A673 (cell line): ENCODE results near the gene STAP2. TPM values are rescaled to one million over a fixed set of nuclear protein-coding genes. Genes with fewer than 3 reads are reported as not detected.

Experiments used
- BruUV-seq: library from RNA; stranded (reverse); fragments of 400-500 nt; replicated peaks from 2 replicates; lab custom pipeline; 2021; lab: Mats Ljungman, UMichigan
- CTCF ChIA-PET: fragments of 300-600 bp; sonication (Branson Sonifier 250); formaldehyde crosslinking; loops from one replicate; lab custom pipeline; 2022; ENCODE audit warnings: antibody characterized with exemption; lab: Charles Lee
- POLR2A ChIA-PET: fragments of 300-600 bp; sonication (Branson Sonifier 250); formaldehyde crosslinking; loops from one replicate; lab custom pipeline; 2022; ENCODE audit warnings: antibody characterized with exemption; ENCODE audit not compliant: low non-redundant PET; lab: Charles Lee
- DNase-seq: peaks from one replicate; pipeline ENCODE4 v3.0.0-alpha.2; 2015; ENCODE audit warnings: low spot score
- H3K27ac ChIP-seq: fragments of 200-600 bp; sonication (generic); 2 replicates; pipeline ENCODE4 v1.5.1; 2016; ENCODE audit warnings: mixed run types, low read depth, mild to moderate bottlenecking, mixed read lengths, antibody characterized with exemption, low read length; ENCODE audit not compliant: poor library complexity, severe bottlenecking
- H3K27me3 ChIP-seq: fragments of 200-600 bp; sonication (generic); replicated peaks from 2 replicates; pipeline ENCODE4 v1.6.1; 2017; ENCODE audit warnings: mixed run types, low read depth, mild to moderate bottlenecking, mixed read lengths, antibody characterized with exemption, low read length; ENCODE audit not compliant: insufficient read depth, poor library complexity
- H3K36me3 ChIP-seq: fragments of 200-600 bp; sonication (generic); 2 replicates; pipeline ENCODE4 v1.6.1; 2016; ENCODE audit warnings: mixed run types, mild to moderate bottlenecking, mixed read lengths, antibody characterized with exemption, low read length; ENCODE audit not compliant: insufficient read depth, poor library complexity, severe bottlenecking
- H3K4me1 ChIP-seq: fragments of 200-600 bp; sonication (generic); 2 replicates; pipeline ENCODE4 v1.6.1; 2017; ENCODE audit warnings: mixed run types, mild to moderate bottlenecking, mixed read lengths, antibody characterized with exemption, low read length; ENCODE audit not compliant: insufficient read depth, poor library complexity, severe bottlenecking
- H3K4me3 ChIP-seq: fragments of 200-600 bp; sonication (generic); 2 replicates; pipeline ENCODE4 v1.5.1; 2016; ENCODE audit warnings: low read depth, mixed run types, mild to moderate bottlenecking, mixed read lengths, low read length; ENCODE audit not compliant: poor library complexity, severe bottlenecking
- H3K9me3 ChIP-seq: fragments of 200-600 bp; sonication (generic); 2 replicates; pipeline ENCODE4 v1.6.1; 2016; ENCODE audit warnings: mixed run types, low read depth, mild to moderate bottlenecking, mixed read lengths, antibody characterized with exemption, low read length; ENCODE audit not compliant: poor library complexity, severe bottlenecking
- CTCF ChIP-seq: fragments of 300-800, 200-600 bp; sonication (generic); conservative IDR thresholded peaks from 2 replicates; pipeline ENCODE4 v1.5.1; 2017; ENCODE audit warnings: low read depth, mild to moderate bottlenecking, antibody characterized with exemption, low read length, moderate library complexity, mixed read lengths
- EZH2 ChIP-seq: fragments of 200-600 bp; sonication (generic); IDR thresholded peaks from 2 replicates; pipeline ENCODE4 v1.6.1; 2017; ENCODE audit warnings: borderline replicate concordance, low read depth, mild to moderate bottlenecking, mixed read lengths, antibody characterized with exemption, low read length; ENCODE audit not compliant: poor library complexity, severe bottlenecking
- intact Hi-C: fragments of 100-400 bp; cut with micrococcal nuclease; formaldehyde crosslinking; loops from one replicate; pipeline ENCODE4 v1.10.0; 2022; ENCODE audit not compliant: unreplicated experiment
- total RNA-seq: library from RNA; stranded (reverse); gene quantifications from 2 replicates; pipeline ENCODE4 v1.2.3, GENCODE V29; 2021

STAP2 gene
- total RNA-seq, 1 experiment from 2014 or later: 2.0 TPM

GRCh38 chr19:4313847-4314490 is 24.7 kb downstream of the STAP2 start:
- Histone ChIP-seq H3K9me3 (no peaks in the 10 kb centered on the region), H3K4me3 (no peak overlapping the region), H3K27me3 (no peaks in the 10 kb centered on the region), H3K36me3 (no peaks in the 10 kb centered on the region), H3K4me1 (no peaks in the 10 kb centered on the region), H3K27ac (no peak overlapping the region)
- ChIA-PET POLR2A (interaction anchor here (0.7 kb wide), 1 partner anchor 1753 kb away, joined by 4 read pairs; no protein-coding TSS in a partner anchor), CTCF (no interaction called here)
- intact Hi-C loops: no loop called here
- BruUV-seq: no TSS peak
- no peak for DNase-seq
- TF ChIP-seq EZH2 (no peak), CTCF (no peak)

DNA sequence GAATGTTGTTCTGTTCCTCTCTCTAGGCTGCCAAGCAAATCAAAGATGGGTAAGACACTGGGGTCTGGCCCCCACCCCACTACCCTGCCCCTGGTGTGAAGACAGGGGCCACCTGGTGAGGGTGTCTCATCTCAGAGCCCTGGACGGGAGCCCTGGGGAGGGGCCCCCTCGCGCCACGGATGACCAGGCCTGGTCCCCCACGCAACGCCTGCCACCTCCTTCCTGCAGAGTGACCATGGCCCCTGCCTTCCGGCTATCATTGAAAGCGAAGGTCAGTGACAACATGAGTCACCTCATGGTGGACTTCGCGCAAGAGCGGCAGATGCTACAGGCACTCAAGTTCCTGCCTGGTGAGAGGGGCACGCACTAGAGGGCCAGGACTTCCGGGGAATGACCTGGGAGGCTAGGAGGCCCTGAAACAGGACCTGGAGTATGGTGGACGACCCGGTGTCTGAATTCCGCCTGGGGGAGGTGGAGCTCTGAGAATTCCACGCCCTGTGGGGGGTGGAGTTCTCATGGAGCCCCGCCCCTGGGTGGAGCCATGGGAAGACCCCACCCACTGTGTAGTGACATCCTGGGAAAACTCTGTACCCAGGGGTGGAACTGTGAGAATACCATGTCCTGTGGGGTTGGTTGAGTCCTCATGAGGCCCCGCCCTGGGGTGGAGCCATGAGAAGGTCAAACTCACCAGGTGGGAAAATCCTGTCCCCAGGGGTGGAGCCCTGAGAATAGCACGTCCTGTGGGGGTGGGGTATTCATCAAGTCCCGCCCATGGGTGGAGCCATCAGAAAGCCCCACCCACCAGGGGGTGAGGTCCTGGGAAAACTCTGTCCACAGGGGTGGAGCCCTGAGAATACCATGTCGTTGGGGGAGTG is 28.1 kb downstream of the STAP2 start:
- CTCF ChIA-PET: no interaction called here
- no peak for TF ChIP-seq CTCF
- no peak for TF ChIP-seq EZH2
- Histone ChIP-seq H3K36me3 (no peaks in the 10 kb centered on the region), H3K27ac (no peak overlapping the region), H3K9me3 (no peaks in the 10 kb centered on the region), H3K4me1 (no peaks in the 10 kb centered on the region), H3K4me3 (no peak overlapping the region), H3K27me3 (no peaks in the 10 kb centered on the region)
- no TSS peak for BruUV-seq
- intact Hi-C loops: no loop called here
- POLR2A ChIA-PET: no interaction called here
- no peak for DNase-seq

GRCh38 chr19:4305659-4306058 is 33.0 kb downstream of the STAP2 start:
- ChIA-PET POLR2A (no interaction called here), CTCF (no interaction called here)
- no TSS peak for BruUV-seq
- no peaks in the 10 kb centered on the region for H3K36me3 ChIP-seq
- H3K27ac ChIP-seq: no peak overlapping the region
- no peak for TF ChIP-seq CTCF
- TF ChIP-seq EZH2: no peak
- no peaks in the 10 kb centered on the region for H3K9me3 ChIP-seq
- H3K27me3 ChIP-seq: no peaks in the 10 kb centered on the region
- intact Hi-C loops: no loop called here
- DNase-seq: no peak
- H3K4me3 ChIP-seq: no peak overlapping the region
- H3K4me1 ChIP-seq: no peaks in the 10 kb centered on the region
